ENCODE measurements around the gene IFT122.

GRCh38 chr3:129441215-129441614 lies 1.2 kb downstream of the IFT122 start:
- TF ChIP-seq POLR2AphosphoS5 (IDR thresholded peaks at IDR 0.05; ENCODE audit: low read depth, low read length), result no peak
- TF ChIP-seq TAF1 (IDR thresholded peaks at IDR 0.05; ENCODE audit: low read depth, low read length), result no peak
- no peak for TF ChIP-seq POLR2A (IDR thresholded peaks at IDR 0.05; ENCODE audit: low read depth, low read length)
- no peak for TF ChIP-seq SPI1 (IDR thresholded peaks at IDR 0.05; ENCODE audit: low read depth, low read length)

All from GM12891 (cell line).